HG03159 (cell line): ENCODE measurements around the gene E2F8.

Experiments
- ATAC-seq: cut with Tn5 transposase; IDR thresholded peaks from one replicate; pipeline ENCODE4 v1.9.1; 2021; ENCODE audit warnings: mild to moderate bottlenecking, moderate library complexity; ENCODE audit not compliant: unreplicated experiment

The E2F8 gene

DNA sequence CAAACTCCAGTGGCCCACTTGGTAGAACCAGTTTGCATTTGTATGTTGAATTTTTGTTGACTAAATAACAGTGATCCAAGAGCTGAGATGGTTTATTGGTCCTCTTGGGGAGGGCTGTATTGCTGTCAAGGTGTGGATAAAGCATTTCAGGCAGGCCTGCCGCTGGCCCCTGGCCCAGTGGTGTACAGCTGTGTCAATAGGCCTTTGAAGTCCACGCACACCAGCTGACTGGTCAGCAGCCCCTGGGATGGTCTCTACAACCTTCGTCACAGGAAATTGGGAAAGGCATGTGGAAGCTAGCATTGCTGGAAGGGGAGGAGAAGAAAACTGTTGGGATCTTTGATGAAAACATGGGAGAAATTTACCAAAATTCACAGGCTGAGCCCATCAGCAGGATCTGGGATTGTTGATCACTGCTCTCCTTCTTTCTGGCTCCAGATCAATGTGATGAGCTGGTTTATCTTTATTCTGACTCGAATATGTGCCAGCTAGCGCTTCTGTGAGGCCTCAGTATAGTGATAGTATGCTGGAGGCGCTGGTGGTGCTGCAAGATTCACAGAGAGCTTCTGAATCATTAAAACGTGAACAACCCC, 12.5 kb upstream of the E2F8 start:
- ATAC-seq: no peak

DNA sequence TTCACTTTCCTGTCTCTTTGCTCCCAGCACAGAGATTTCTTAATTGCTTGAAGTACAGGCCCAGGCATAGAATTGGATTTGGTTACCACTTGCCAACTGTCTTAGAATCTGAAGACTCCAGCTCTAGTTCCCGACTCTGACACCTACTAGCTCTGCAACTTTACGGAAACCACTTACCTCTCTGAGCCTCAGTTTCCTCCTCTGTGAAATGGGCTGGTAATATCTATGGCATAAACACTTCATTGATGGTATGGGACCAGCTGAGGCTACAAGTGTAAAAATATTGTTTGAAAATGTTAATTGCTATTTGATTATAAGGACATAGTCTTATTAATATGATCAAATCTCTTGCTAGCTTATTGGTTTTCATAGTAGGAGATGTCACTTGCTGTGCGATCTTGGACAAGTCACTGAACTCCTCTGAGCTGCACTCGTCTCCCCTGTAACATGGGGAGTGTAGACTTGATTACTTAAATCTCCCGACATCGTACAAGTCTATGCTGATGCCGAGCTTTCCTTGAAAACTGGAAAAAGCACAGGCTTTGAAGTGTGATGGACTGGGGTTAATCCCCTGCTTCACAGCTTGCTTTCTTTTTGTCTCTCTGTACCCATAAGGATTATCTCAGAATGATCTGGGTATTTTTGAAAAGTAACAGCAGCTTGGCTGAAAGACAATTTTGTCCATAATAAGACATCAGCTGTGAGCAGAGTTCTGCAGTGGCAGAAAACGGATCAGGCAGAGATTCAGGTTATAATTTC, 11.8 kb upstream of the E2F8 start:
- no peak for ATAC-seq

GRCh38 chr11:19251577-19251976, 10.8 kb upstream of the E2F8 start:
- ATAC-seq: no peak

- ATAC-seq: no peak
Measured at GRCh38 chr11:19246816-19247215, 6.1 kb upstream of the E2F8 start.

- no peak for ATAC-seq
Measured at GRCh38 chr11:19245351-19245750, 4.6 kb upstream of the E2F8 start.

- ATAC-seq: no peak
Measured at GRCh38 chr11:19244621-19245020, 3.9 kb upstream of the E2F8 start.

- no peak for ATAC-seq
Measured at GRCh38 chr11:19244084-19244483, 3.3 kb upstream of the E2F8 start.

DNA sequence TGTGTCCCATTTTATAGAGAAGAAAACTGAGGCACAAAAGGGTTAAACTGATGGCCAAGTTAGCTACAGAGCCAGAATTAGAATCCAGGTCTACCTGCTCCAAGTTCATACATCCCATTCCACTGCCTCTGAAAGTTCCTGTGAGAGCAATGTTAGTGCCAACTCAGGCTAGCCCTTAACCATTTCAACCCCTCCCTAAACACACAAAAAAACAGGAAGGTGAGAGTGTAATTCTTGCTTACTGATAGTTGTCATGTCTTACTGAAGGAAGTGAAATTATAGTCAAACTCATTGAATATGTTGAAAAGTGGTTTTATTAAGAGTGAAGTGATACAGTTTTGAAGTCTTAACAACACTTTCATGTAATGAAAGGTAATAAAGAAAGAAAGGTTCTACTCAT, 2.9 kb upstream of the E2F8 start:
- ATAC-seq: no peak

DNA sequence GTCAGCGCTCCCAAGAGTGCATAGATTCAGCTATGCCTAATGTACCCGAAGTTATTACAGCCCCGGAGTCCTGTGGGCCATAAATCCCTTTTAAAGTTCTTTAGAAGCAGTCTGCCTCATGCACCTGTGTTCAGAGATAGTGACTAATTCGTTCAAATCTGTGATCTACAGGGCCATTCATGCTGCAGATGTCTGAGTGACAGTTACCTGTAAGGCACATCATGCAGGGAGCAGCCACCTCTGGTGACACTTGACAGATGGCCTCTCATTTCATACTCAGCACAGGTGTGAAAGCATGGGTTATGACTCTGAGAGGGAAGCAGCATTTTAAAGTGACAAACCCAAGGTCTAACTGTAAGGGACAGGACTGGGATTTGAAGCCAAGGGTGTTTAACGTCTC, 2.4 kb upstream of the E2F8 start:
- ATAC-seq: no peak

GRCh38 chr11:19242179-19242932, 1.6 kb upstream of the E2F8 start:
- ATAC-seq: no peak

DNA sequence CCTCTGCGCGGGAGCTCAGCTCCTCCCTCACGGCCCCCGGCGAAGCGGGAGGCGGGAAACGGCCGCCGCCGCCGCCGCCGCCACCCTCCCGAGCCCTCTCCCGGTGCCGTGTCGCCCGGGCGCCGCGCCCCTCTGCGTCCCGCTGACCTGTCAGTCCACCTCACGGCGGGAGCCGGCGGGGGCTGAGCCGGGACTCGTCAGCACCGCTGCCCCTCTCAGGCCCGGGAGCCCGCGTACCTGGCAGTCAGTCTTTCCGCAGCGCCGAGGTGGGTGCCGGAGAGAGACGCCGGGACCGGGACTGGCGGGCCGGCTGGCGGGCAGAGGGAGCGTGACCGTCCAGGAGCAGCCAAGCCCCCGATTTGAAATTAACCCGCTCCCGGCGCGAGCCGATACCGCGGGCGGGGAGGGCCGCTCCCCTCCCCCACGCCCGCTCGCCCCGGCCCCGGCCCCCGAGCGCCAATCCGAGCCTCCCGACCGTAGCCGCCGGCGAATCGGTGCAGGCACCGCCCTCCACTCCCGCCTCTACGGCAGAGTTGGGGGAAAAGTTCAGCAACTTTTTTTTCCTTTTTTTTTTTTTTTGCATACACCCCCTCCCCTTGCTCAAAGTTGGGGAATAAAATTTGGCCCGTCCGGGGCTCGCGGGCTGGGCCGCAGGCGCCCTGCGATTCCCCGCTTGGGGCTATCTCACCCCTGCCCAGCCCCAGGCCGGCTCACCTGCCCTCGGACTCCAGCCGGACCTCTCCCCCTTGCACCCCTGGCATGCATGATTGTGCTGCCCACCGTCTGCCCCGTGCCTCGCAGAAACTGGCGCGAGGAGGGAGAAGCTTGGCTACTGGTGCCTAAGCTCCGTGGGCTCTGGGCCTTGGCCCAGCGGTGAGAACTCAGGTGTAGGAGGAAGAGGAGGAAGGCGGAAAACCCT, 774 bp upstream of the E2F8 start:
- peak; percentile 30 for ATAC-seq

- ATAC-seq: no peak
Measured at GRCh38 chr11:19239039-19239438, 1.7 kb downstream of the E2F8 start.

DNA sequence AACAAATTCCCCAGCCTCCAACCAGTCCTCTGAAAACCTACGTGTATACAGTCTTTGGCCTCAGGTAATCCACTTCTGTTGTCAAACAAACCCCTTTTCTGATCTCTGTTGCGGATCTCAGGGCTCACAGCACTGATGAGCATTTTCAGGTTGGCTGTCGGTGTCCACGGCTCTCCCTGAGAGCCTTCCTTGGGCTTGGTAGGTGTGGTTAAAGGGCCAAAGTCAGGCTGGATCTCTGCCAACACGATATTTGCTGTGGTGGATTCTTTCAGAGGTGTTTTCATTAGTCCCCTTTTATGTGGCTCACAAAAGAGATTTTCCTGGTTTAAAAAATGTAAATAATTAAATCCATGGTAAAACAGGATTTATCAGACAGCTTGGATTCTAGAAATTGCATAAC, 2.9 kb downstream of the E2F8 start:
- ATAC-seq: no peak

- ATAC-seq: no peak
Measured at GRCh38 chr11:19237381-19237780, 3.4 kb downstream of the E2F8 start.

GRCh38 chr11:19234231-19234817, 6.4 kb downstream of the E2F8 start:
- no peak for ATAC-seq

- no peak for ATAC-seq
Measured at GRCh38 chr11:19232910-19233503, 7.7 kb downstream of the E2F8 start.

GRCh38 chr11:19229671-19230070, 11.1 kb downstream of the E2F8 start:
- no peak for ATAC-seq

DNA sequence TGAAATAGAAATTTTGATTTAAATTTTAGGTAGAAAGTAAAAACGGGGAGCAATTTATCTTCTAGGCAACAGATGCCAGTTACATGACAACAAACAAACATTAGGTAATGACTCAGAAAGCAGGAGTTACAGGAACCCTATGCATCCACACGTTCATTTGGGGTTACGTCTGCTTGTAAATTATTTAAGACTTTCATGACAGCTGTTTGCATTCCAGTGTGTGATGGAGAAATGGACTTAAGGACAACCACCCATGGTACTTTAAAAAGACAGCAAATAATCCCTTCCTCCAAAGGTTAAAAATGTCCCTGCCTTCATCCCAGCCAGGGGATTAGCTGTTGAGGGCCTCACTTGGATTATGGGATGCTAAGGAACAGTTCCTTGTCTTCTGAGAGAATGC, 11.8 kb downstream of the E2F8 start:
- ATAC-seq: no peak

GRCh38 chr11:19226378-19227195, 14.2 kb downstream of the E2F8 start:
- ATAC-seq: no peak
